ENCODE data around the gene PKNOX1. TPM values are rescaled to one million over a fixed set of nuclear protein-coding genes. Genes with fewer than 3 reads are reported as not detected.

PKNOX1 gene
- total and polyA plus RNA-seq, 9 of the 15 experiments (the other 6 are each of a cell fraction or from before 2014, with no cell fraction given) = 8.8 to 25.9 (median 13.2) TPM

GRCh38 chr21:42973309-42973990, 912 bp upstream of the PKNOX1 start (continued):
- 0 out of 2 replicates have a peak, but pooled peaks have one; percentile 28 for TF ChIP-seq NR1H2 (CRISPR knock-in tag; IDR thresholded peaks at IDR 0.05)
- TF ChIP-seq BCL6 (CRISPR knock-in tag; IDR thresholded peaks at IDR 0.05) = no peak
- TF ChIP-seq LCOR (CRISPR knock-in tag; IDR thresholded peaks at IDR 0.05) = no peak
- TF ChIP-seq, protein P1, sequence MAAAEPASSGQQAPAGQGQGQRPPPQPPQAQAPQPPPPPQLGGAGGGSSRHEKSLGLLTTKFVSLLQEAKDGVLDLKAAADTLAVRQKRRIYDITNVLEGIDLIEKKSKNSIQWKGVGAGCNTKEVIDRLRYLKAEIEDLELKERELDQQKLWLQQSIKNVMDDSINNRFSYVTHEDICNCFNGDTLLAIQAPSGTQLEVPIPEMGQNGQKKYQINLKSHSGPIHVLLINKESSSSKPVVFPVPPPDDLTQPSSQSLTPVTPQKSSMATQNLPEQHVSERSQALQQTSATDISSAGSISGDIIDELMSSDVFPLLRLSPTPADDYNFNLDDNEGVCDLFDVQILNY (CRISPR knock-in tag; IDR thresholded peaks at IDR 0.05) = peak; percentile 52; the same call in 1 of the 2 replicates
- no peak for TF ChIP-seq YY1 (IDR thresholded peaks at IDR 0.05; ENCODE audit: borderline replicate concordance in 1 of 3, control insufficient read depth in 1 of 3, extremely low read depth in 1 of 3, insufficient read depth in 3 of 3, insufficient read length in 1 of 3, insufficient replicate concordance in 2 of 3, low read depth in 1 of 3, low read length in 2 of 3)

DNA sequence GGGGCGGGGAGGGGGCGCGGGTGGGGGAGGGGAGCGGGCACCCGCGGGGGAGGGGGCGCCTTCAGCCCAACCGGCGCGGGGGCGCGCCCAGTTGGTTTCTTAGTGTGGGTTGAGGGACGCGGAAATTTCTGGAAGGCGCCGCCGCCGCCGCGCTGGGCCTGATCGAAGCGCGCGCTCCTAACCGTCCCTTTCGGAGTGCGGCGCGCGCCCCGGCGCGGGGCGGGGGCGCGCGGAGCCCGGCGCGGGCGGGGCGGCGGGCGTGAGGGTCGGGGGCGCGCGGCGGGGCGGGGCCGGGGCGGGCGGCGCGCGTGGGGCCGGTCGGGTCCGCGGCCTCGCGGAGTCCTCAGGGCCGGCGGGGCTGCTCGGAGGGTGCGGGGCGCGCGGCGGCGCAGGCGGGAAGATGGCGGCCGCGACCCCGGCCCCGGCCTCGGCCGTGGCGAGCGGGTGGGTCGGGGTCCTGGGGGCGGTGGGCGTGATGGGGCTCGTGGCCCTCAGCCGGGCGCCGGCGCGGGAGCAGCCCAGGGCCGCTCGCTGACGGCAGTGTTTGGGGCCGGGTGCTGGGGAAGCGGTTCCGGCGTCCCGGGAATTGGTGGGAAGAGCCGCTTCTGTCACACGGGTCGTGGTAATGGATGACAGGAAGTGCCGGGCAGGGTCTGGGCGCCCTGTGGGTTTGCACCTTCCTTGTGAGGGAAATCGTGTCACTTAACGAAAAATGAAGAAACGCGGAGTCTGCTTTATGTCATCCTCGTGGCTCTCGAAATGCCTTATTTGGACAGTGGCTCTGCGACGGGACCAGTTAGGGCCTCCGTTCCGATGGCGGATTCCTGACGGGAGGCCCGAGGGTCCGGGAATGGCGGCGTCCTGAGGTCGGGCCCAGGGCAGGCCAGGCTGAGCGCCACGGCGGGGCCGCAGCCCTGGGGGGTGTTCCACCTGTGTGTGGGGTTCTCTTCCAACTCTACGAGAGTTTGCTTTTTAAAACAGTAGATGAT, 764 bp downstream of the PKNOX1 start:
- CTCF ChIA-PET (ENCODE audit: low intra/inter-chr PET ratio) = no interaction called here
- peak overlapping the region; percentile 96 for H3K27ac ChIP-seq (ENCODE audit: extremely low read depth, low read depth, low read length)
- WGBS (ENCODE audit: insufficient coverage, low coverage, missing lambda C conversion rate) = under 1% methylated on average over 58 of the region's 125 CpGs
- H3K9ac ChIP-seq (ENCODE audit: insufficient read depth in 1 of 2, low read depth in 2 of 2, low read length in 2 of 2) = peak overlapping the region; percentile 92 to 99
- BruUV-seq (replicated peaks) = TSS peak; percentile 54
- peaks cover 23% of the 10 kb centered on the region; the same call in 2 of the 3 replicates for H3K36me3 ChIP-seq (ENCODE audit: control insufficient read depth, insufficient read depth, low read length)
- POLR2A ChIA-PET = interaction anchor here (0.7 to 1.3 kb wide), 4 partner anchors 18 to 82 kb away, joined by 3 to 6 read pairs (median 4); partner anchors contain the start of gene NDUFV3
- no peaks in the 10 kb centered on the region for H3K27me3 ChIP-seq (ENCODE audit: control insufficient read depth in 2 of 2, insufficient read depth in 2 of 2, low read length in 2 of 2)
- peaks cover 45% of the 10 kb centered on the region for H3K79me2 ChIP-seq (ENCODE audit: control insufficient read depth, insufficient read depth, low read length)
- H3K9me1 ChIP-seq (ENCODE audit: control insufficient read depth, insufficient read depth, low read length) = no peaks in the 10 kb centered on the region
- peak overlapping the region; percentile 94 for H3K4me2 ChIP-seq (ENCODE audit: insufficient read depth, low read length)
- H3K4me1 ChIP-seq (replicated peaks in 1 of 2; ENCODE audit: control insufficient read depth in 2 of 2, insufficient read depth in 2 of 2, low read length in 2 of 2) = peaks cover 48 to 50% of the 10 kb centered on the region in 2 experiments
- H3K4me3 ChIP-seq = peak overlapping the region; percentile 77
- H2AFZ ChIP-seq (ENCODE audit: low read depth, low read length) = peak overlapping the region; percentile 66
- ATAC-seq = peak; percentile 5; the same call in 2 of the 3 replicates
- in situ Hi-C loops (cut with MboI) = no loop called here
- H3K9me3 ChIP-seq (replicated peaks; ENCODE audit: control insufficient read depth, insufficient read depth, low read depth, low read length) = peaks cover 6% of the 10 kb centered on the region; the same call in 1 of the 2 replicates
- H4K20me1 ChIP-seq (replicated peaks; ENCODE audit: control insufficient read depth, insufficient read depth, low read length) = no peaks in the 10 kb centered on the region
- DNase-seq (ENCODE audit: extremely low read depth in 1 of 4, low spot score in 3 of 4) = peak; percentile 88 to 94 (median 92)
- intact Hi-C loops (cut with micrococcal nuclease) = loop anchor here (2.0 to 5.0 kb wide), 3 partner anchors 50 to 98 kb away; partner anchors contain the start of genes ERVH48-1, NDUFV3 and WDR4
- FAIRE-seq = no peak
- TF ChIP-seq RBBP5 (IDR thresholded peaks at IDR 0.05; ENCODE audit: borderline replicate concordance, insufficient read depth, low read length, poor library complexity, severe bottlenecking) = peak; percentile 93
- TF ChIP-seq ZFX (CRISPR knock-in tag; IDR thresholded peaks at IDR 0.05) = peak; percentile 73
- TF ChIP-seq, protein P2, sequence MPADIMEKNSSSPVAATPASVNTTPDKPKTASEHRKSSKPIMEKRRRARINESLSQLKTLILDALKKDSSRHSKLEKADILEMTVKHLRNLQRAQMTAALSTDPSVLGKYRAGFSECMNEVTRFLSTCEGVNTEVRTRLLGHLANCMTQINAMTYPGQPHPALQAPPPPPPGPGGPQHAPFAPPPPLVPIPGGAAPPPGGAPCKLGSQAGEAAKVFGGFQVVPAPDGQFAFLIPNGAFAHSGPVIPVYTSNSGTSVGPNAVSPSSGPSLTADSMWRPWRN (IDR thresholded peaks at IDR 0.05; ENCODE audit: low read depth) = no peak
- peak; percentile 98 for TF ChIP-seq ZNF766 (CRISPR knock-in tag; conservative IDR thresholded peaks at IDR 0.05)
- peak in 1 of 2 experiments; percentile 78; a peak in 2 of 4 replicates for TF ChIP-seq MAZ (CRISPR knock-in tag; conservative IDR thresholded peaks at IDR 0.05 in 1 of 2, IDR thresholded peaks at IDR 0.05 in 1 of 2)
- TF ChIP-seq ETS1 (conservative IDR thresholded peaks at IDR 0.05; ENCODE audit: control insufficient read depth, low read depth, low read length) = peak; percentile 54; the same call in 1 of the 2 replicates
- TF ChIP-seq DIDO1 (tag; IDR thresholded peaks at IDR 0.05; ENCODE audit: low read depth) = no peak
- TF ChIP-seq CTBP1 (IDR thresholded peaks at IDR 0.05; ENCODE audit: borderline replicate concordance) = 0 out of 2 replicates have a peak, but pooled peaks have one; percentile 22

All from K562 (cell line).